Suppressor macrophage treated with lipopolysaccharide for 4 hours (primary cell): ENCODE data around the gene GPR176.

Experiments used
- DNase-seq: peaks from one replicate; pipeline ENCODE4 v3.0.0-alpha.2; 2020

GPR176 gene, protein sequence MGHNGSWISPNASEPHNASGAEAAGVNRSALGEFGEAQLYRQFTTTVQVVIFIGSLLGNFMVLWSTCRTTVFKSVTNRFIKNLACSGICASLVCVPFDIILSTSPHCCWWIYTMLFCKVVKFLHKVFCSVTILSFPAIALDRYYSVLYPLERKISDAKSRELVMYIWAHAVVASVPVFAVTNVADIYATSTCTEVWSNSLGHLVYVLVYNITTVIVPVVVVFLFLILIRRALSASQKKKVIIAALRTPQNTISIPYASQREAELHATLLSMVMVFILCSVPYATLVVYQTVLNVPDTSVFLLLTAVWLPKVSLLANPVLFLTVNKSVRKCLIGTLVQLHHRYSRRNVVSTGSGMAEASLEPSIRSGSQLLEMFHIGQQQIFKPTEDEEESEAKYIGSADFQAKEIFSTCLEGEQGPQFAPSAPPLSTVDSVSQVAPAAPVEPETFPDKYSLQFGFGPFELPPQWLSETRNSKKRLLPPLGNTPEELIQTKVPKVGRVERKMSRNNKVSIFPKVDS

DNA sequence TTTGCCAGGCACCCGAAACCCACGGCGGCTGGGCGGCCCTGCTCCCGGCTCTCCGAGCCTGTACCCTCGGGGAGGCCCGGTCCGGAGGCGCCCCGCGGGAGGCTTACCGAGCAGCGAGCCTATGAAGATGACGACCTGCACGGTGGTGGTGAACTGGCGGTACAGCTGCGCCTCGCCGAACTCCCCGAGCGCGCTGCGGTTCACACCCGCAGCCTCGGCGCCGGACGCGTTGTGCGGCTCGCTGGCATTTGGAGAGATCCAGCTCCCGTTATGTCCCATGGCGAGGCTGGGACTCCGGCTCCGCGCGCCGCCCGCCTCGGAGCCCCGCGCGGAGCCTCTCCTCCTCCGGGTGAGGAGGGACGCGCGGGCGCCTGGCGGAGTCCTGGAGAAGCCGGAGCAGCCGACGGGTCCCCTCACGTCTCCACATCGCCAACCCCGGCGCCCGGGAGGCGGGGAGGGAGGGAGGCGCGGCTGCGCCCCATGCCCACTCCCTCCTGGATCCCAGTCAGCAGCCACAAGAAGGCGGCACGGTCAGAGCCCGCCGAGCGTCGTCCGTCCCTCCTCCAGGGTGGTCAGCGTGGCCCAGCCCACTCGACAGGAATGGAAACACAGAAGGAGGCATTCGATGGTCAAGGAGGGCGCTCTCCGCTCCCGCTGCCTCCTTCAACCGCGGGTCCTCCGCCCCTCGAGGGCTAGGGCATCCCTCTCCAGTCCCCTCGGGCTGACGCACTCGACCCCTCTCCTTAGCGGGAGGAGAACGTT is at the start of gene GPR176:
Gene GPR176 (minus strand): TSS at position 519 of the 762 bp plus-strand sequence. CDS start 240 bp downstream, at position 279.
- DNase-seq, result peak; percentile 16

DNA sequence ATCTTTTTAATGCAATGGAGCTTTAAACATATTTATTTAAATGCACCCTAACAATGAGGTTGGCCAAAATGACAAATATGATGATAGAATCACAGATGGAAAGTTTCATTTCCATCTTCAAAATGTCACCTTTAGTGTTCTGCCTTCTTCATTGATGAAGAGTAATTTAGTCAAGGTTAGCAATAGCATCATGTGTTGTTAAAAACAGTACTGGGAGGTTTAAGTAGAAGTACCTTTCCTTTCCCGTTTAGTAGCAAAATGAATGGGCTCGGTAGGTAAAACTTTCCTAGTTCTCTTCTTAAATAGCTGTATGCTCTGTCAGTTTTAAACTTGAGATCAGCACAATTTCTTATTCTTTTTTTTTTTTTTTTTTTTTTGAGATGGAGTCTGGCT is 48.9 kb upstream of the GPR176 start:
- no peak for DNase-seq

- no peak for DNase-seq
Measured at GRCh38 chr15:39968273-39969001, 48.4 kb upstream of the GPR176 start.

GRCh38 chr15:39966521-39966920 is 46.5 kb upstream of the GPR176 start:
- DNase-seq, result peak; percentile 6

DNA sequence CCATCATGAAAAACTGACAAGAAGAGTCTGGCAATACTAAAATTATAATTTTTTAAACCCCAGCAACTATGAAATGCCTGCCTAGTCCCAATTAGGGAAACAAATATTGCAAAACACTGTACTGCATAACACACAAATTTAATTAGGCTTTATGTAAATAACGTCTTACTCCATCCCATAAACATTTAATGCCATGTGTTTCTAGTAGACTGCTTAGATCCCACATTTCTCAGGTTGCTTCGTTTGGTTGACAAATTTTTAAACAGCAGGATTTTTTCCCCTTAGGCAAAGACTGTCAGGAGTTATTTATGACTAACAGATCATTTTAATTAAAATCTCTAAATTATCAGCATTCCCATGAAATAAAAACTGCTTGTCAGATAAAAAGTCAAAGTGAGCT is 43.7 kb upstream of the GPR176 start:
- no peak for DNase-seq

DNA sequence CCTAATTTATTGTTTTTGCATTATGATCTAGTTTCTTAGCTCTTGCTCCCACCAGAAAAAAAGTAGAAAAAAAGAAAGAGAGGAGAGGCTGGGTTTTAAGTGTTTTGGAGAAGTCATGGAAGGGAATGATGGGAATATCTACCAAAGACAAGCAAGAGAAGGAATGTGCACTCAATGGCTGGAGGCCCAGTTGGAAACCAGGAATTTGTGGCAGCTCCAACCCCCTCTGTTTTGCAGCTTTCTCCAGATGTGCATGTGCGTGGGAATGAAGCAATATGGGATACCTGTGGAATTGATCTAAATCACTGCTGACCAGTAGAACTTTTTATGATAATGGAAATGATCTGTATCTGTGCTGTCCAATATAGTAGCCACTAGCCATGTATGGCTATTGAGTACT is 41.0 kb upstream of the GPR176 start:
- no peak for DNase-seq

DNA sequence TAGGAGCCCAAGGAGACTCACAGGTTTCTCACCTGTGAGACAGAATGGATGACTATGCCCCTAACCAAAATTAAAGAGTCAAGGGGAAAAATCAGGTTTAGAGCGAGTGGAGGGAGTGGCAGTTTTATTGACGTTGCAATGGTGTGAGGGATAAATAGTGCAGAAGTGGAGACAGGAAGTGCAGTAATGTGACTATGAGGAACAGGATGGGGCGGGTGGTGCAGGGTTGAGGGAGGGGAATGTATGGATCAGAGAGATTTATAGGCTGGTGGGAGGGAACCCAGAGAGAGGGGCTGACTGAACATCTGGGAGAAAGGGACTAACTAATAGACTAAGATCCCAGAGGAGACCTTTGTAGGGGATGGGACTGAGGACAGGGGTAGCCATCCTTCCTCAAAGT is 40.3 kb upstream of the GPR176 start:
- peak; percentile 11 for DNase-seq

GRCh38 chr15:39959411-39959810 is 39.3 kb upstream of the GPR176 start:
- no peak for DNase-seq

DNA sequence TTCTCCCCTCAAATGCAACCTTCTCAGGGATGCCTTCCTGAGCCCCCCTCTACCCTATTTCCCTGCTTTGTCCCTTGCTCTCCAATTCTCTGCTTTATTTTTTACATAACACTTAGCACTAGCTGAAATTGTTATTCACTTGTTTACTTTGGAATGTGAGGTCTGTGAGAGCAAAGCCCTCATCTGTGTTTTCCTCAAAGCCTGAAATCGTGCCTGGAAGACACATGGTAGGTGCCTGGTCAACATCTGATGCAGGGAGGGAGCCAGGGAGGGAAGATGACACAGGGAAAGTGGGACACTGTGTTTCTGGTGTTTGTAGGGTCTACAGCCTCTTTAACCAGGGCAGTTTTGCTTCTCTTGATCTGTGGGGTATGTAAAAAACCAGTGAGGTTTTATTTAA is 37.4 kb upstream of the GPR176 start:
- no peak for DNase-seq

- no peak for DNase-seq
Measured at GRCh38 chr15:39953521-39953920, 33.5 kb upstream of the GPR176 start.

DNA sequence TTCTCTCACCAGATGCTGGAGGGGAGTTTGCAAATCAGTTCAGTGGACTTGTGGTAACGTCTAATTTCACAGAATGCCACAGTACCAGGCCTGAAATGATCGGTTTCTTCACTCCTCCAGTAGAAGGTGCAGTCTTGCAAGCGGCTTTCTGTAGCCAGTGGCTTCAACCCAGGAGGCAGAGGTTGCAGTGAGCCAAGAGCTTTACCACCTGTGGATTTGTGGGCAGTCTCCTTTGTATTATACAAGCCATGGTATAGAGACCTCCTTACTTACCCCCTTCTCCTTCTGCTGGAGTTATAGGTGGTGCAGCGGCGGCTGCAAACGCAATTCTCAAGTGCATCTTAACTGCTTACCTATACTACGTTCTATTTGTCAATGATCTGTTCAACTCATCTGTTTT is 31.5 kb upstream of the GPR176 start:
- DNase-seq, result no peak

- no peak for DNase-seq
Measured at GRCh38 chr15:39948817-39949216, 28.8 kb upstream of the GPR176 start.

DNA sequence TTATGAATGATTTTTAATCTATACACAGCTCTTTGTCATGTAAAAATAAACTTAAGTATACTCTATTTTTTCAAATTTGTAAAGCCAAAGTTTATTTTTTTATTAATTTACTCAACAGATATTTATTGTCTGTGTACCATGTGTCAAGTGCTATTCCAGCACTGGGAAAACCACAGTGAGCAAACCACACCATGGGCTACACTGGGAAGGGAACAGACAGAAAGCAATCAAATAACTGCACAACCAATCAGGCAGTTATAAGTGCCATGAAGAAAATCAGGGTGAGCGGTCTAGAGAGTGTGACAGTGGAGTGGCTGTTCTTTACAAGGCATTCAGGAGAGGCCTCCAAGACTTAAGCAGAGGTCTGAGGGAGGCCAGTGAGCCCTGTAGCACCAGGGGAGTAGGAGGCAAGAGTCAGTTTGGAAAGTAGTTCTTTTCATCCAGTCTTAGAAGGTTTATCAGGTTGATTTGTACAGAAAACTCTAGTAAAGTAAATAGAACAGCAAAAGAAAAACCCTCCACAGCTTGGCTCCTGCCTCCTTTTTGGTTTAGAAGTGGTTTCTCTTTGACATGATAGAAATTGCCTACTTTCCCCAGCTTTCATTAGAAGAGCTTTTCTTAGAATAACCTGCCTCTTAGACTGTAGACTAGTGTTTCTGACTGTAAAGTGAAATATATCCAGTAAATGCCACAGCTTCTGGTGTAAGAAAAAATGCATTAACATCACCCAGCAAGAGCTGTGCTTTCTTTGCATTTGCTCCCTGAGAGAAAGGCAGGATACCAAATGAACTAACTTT is 27.5 kb upstream of the GPR176 start:
- no peak for DNase-seq

GRCh38 chr15:39946862-39947261 is 26.8 kb upstream of the GPR176 start:
- no peak for DNase-seq

DNA sequence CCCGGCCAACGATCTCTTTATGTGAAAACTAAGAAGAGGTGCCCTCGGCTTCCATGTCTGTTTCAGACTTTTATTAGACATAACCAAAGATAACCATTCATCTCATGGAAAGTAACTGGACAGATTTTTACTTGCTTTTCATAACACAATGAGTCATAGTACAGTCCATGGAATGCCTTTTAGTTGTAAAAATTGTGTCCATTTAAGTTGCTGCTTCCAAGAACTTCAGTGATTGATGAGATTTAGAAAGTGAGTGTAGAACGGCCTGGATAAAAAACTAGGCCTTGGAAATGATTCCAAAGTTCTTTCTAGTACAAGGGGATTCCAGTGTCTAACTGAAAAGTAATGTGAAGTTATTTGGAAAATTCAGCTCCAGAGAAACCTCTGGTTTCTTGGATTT is 24.7 kb upstream of the GPR176 start:
- no peak for DNase-seq

GRCh38 chr15:39942753-39943150 is 22.7 kb upstream of the GPR176 start:
- no peak for DNase-seq

DNA sequence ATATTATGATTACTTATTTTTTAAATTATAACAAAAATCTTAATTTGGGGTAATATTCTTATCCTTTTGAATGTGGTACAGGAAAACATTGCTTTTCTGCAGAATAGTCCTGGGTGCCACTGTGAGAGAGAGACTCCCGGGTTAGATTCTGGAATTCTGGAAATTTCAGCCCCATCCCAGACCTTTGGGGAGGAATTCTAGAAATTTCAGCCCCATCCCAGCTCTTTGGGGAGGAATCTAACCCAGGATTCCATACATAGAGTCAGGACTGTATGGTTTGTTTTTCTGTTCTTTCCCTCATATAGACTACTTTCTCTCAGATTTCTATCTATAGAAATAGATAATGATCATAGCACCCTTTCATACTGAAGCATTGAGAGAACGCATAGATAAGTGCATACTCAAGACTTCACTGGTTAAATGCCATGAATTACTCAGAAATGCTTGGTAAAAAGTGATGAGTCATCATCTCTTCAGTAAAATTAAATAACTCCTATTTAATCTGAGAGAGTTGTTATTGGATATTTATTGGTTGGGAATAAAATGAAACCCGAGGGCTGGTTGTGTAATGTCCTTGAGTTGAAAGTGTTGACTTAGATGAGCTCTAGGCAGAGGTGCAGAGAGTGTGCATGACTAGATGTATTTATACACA is 22.2 kb upstream of the GPR176 start:
- no peak for DNase-seq

GRCh38 chr15:39939487-39940452 is 19.7 kb upstream of the GPR176 start:
- peak; percentile 43 for DNase-seq

DNA sequence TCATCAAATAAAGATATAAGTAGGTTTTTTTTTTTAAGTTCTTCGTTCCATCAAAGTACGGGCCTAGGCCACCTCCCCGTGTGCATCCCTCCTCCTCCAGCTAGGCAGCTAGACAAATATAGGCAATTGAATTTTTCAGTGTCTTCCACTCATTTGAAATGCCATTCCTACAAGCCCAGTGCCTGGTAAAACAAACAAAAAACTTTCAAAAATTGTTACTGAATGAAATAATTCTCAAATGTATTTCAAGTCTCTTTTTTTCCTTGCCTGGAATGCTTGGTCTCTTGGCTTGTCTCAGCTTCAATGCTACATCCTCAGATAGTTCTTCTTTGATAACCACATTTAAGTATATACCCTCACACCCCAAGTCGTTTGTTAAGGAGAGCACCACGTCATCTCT is 17.6 kb upstream of the GPR176 start:
- DNase-seq, result no peak

- DNase-seq, result no peak
Measured at GRCh38 chr15:39936681-39937080, 16.6 kb upstream of the GPR176 start.

GRCh38 chr15:39936187-39936586 is 16.1 kb upstream of the GPR176 start:
- no peak for DNase-seq
